Muscle of leg (tissue), 11 donors: ENCODE measurements around the gene MKLN1. TPM values are rescaled to one million over a fixed set of nuclear protein-coding genes. Genes with fewer than 3 reads are reported as not detected.
"Not testable (repeated sequence)": the region's sequence is repeated elsewhere in the genome, so short reads cannot be mapped to it uniquely, and the experiment has no call there.

Source experiments
- DNase-seq: peaks from one replicate; pipeline ENCODE4 v3.0.0; 2013
- H3K27ac ChIP-seq: one replicate; pipeline ENCODE4 v1.5.1; 2013; ENCODE audit warnings: mild to moderate bottlenecking, low read length, control low read depth
- H3K27me3 ChIP-seq: one replicate; pipeline ENCODE4 v1.6.1; 2013; ENCODE audit warnings: low read length; ENCODE audit not compliant: control insufficient read depth, insufficient read depth
- H3K36me3 ChIP-seq: one replicate; pipeline ENCODE4 v1.6.1; 2013; ENCODE audit warnings: low read length; ENCODE audit not compliant: control insufficient read depth, insufficient read depth
- H3K4me1 ChIP-seq: one replicate; pipeline ENCODE4 v1.6.1; 2013; ENCODE audit warnings: low read length; ENCODE audit not compliant: control insufficient read depth, insufficient read depth
- H3K4me3 ChIP-seq: one replicate; pipeline ENCODE4 v1.5.1; 2013; ENCODE audit warnings: low read length, control low read depth
- H3K9me3 ChIP-seq: replicated peaks from 2 replicates; pipeline ENCODE4 v1.6.1; 2013; ENCODE audit warnings: low read depth, low read length; ENCODE audit not compliant: control insufficient read depth
- WGBS: methylation state at CpG from one replicate; pipeline ENCODE4 v1.1.5; 2013; ENCODE audit warnings: missing lambda C conversion rate; ENCODE audit not compliant: insufficient coverage; 5-methylcytosine and 5-hydroxymethylcytosine counted together
- polyA plus RNA-seq, 8 donors: library from polyadenylated mRNA; unstranded; fragments of 120-200 nt; gene quantifications; one replicate each; pipeline versions ENCODE4 v1.2.1 to v1.2.3, GENCODE V29; 2013; ENCODE audit warnings: inconsistent platforms in 1 of 8, low replicate concordance in 1 of 8; ENCODE audit not compliant: insufficient read length in 8 of 8, insufficient read depth in 1 of 8
- total RNA-seq: library from RNA; stranded (reverse); fragments of 120-200 nt; gene quantifications from one replicate; pipeline ENCODE4 v1.2.4, GENCODE V29; 2013

Gene MKLN1
- total and polyA plus RNA-seq, 9 donors, result 11.7 to 36.5 (median 19.8) TPM

DNA sequence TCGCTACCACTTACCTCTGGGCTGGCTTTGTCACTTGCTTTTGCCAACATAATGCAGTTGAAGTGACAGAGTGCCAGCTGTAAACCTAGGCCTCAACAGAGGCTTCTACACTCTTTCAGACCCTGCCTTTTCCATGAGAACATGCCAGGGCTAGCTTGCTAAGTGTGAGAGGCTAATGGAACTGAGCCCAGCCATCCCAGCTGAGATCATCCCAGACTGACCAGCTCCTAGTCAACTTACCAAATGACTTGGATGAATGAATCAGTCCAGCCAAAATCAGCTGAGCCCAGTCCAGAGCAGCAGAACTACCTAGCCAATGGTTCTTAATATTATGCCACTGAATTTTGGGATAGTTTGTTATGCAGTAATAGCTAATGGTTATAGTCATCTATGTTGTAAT lies 34.7 kb upstream of the MKLN1 start:
- no peaks in the 10 kb centered on the region for H3K27me3 ChIP-seq
- no peak overlapping the region for H3K27ac ChIP-seq
- WGBS, result no CpG with 5 or more reads among the region's 1 CpG
- H3K4me3 ChIP-seq, result no peak overlapping the region
- no peaks in the 10 kb centered on the region for H3K36me3 ChIP-seq
- H3K4me1 ChIP-seq, result no peaks in the 10 kb centered on the region
- DNase-seq, result no peak
- no peaks in the 10 kb centered on the region for H3K9me3 ChIP-seq

DNA sequence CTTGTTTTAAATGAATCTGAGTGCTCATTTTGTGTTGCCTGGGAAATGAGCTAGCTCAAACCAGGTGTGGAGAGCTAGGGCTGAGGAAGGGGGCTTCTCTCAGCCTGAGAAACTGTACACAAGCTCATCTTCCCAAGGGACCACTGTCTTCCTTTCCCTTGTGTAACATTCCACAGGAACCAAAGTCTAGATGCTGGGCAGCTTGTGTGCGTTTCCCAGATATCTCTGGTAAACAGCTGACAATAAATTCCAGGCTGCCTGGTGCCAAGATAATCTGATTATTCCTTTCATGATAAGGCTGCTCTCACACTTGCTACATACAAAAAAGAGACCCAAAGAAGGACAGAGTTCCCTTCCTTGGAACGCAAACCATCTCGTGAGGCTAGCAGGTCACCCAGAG lies 33.1 kb upstream of the MKLN1 start:
- Histone ChIP-seq H3K36me3 (no peaks in the 10 kb centered on the region), H3K4me1 (no peaks in the 10 kb centered on the region), H3K27me3 (no peaks in the 10 kb centered on the region), H3K4me3 (no peak overlapping the region), H3K27ac (no peak overlapping the region), H3K9me3 (no peaks in the 10 kb centered on the region)
- WGBS, result 50% methylated on average over 1 of the region's 3 CpGs
- no peak for DNase-seq

DNA sequence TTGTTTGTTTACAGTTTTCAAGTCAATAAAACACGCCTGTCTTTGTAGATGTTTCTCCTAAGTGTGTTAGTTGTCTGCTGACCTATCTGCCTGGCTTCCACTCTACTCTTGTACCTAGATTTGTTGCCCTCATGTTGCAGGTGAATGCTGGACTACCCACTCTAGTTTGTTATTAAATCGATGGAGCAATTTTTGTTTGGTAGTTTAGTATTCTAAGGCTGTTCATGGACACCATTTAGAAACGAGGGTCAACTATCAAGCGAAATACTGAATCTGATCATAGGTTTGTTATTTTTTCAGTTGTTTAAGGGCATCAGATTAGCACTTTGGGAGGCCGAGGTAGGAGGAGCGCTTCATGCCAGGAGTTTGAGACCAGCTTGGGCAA lies 29.1 kb upstream of the MKLN1 start:
- H3K9me3 ChIP-seq, result no peaks in the 10 kb centered on the region
- DNase-seq, result no peak
- H3K27ac ChIP-seq, result no peak overlapping the region
- H3K4me1 ChIP-seq, result peaks cover 5% of the 10 kb centered on the region
- no peak overlapping the region for H3K4me3 ChIP-seq
- no peaks in the 10 kb centered on the region for H3K36me3 ChIP-seq
- WGBS, result 89% methylated on average over 2 of the region's 6 CpGs
- H3K27me3 ChIP-seq, result no peaks in the 10 kb centered on the region

DNA sequence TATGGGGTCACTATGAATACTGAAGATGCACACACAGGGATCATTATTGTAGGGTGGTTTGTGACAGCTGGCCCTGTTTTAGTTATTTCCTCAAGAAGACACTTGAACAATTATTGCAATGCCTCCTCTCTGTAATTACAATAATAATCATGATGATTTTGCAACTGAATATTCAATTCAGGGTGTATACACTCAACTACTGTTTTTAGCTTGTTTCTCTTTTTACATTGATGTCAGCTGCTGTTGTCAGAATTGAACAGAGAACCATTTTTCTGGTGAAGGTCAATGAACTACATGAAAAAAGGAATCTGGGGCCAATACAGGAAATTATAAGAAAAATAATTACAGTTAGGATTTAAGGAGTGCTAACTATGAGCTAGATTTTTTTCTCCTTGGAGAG lies 28.6 kb upstream of the MKLN1 start:
- Histone ChIP-seq H3K9me3 (no peaks in the 10 kb centered on the region), H3K36me3 (no peaks in the 10 kb centered on the region), H3K27ac (no peak overlapping the region), H3K27me3 (no peaks in the 10 kb centered on the region), H3K4me1 (peaks cover 5% of the 10 kb centered on the region), H3K4me3 (no peak overlapping the region)
- no peak for DNase-seq

DNA sequence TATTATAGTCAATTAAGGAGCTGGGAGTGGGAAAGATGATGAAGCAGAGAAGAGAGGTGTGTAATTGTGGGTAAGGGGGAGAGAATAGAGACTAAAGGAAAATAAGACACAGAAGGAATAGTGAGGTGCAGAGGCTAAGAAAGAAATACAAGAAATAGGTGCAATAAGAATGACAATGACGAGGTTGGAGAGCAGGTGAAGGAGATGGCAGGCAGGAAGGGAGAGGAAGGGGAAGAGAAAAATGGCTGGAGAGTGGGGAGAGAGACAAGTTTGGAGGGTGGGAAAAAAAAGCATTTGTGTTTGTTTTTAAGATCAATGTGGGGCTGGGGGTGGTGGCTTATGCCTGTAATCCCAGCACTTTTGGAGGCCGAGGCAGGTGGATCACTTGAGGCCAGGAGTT lies 27.6 kb upstream of the MKLN1 start:
- no peak for DNase-seq
- Histone ChIP-seq H3K9me3 (no peaks in the 10 kb centered on the region), H3K4me3 (no peak overlapping the region), H3K27me3 (no peaks in the 10 kb centered on the region), H3K27ac (no peak overlapping the region), H3K36me3 (no peaks in the 10 kb centered on the region), H3K4me1 (peaks cover 5% of the 10 kb centered on the region)
- 69% methylated on average over 2 of the region's 2 CpGs for WGBS

DNA sequence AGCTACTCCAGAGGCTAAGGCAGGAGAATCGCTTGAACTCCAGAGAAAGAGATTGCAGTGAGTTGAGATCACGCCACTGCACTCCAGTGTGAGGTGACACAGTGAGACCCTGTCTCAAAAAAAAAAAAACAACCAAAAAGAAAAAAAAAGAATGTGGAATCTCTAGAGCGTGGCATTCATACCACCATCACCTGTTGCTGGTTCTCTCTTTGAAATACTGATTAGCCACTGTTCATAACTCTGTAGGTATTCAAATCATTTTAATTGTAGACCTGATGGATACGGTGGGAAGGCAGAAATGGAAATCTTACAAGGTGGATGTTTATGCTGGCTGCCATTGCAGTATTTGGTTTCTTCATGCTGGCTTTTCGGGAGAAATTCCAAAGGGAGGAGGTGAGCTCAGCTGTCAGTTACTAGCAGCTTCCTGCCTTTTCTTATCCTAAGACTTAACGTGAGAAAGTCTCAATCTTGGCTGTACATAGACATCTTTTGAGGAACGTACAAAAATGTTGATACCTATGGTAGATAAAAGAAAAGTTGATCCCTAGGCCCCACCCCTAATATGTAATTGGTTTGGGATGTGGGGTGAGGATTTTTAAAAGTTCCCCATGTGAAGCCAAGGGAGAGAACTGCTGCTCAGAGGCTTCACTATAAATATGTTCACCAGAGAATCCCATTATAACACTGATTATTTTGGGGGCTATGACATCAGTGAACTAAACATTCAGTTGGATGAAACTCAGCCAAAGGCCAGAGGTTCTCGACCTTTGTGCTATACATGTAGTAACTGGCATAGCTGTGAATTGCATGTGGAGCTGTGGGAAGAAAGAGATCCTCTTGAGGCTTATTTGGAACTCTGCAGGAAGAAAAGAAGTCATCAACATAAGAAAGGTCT lies 26.9 kb upstream of the MKLN1 start:
- peaks cover 5% of the 10 kb centered on the region for H3K4me1 ChIP-seq
- H3K27me3 ChIP-seq, result no peaks in the 10 kb centered on the region
- no peak overlapping the region for H3K27ac ChIP-seq
- no peaks in the 10 kb centered on the region for H3K9me3 ChIP-seq
- H3K4me3 ChIP-seq, result no peak overlapping the region
- DNase-seq, result peak; percentile 51
- WGBS, result 57% methylated on average over 2 of the region's 8 CpGs
- H3K36me3 ChIP-seq, result no peaks in the 10 kb centered on the region

DNA sequence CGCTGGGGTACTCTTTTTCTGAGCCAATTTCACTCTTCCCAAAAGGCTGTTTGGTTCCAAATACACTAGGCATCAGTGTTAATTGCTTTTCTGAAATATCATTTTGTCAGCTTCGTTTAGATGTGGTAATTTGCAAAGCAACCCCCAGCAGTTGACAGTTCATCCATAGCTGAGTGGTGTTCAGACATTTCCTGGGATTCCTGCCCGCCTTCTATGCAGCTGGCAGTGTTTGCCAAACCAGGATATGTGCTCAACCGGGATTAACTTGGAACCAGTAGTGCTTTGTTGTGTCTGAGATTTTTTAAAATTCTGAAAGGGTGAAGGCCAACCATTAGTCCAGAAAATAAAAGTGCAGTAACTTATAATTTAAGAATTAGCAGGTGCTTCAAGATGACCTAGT lies 25.2 kb upstream of the MKLN1 start:
- H3K4me3 ChIP-seq, result no peak overlapping the region
- DNase-seq, result no peak
- no peaks in the 10 kb centered on the region for H3K36me3 ChIP-seq
- H3K27ac ChIP-seq, result no peak overlapping the region
- 20% methylated on average over 1 of the region's 4 CpGs for WGBS
- no peaks in the 10 kb centered on the region for H3K27me3 ChIP-seq
- H3K4me1 ChIP-seq, result peaks cover 5% of the 10 kb centered on the region
- H3K9me3 ChIP-seq, result peaks cover 10% of the 10 kb centered on the region

DNA sequence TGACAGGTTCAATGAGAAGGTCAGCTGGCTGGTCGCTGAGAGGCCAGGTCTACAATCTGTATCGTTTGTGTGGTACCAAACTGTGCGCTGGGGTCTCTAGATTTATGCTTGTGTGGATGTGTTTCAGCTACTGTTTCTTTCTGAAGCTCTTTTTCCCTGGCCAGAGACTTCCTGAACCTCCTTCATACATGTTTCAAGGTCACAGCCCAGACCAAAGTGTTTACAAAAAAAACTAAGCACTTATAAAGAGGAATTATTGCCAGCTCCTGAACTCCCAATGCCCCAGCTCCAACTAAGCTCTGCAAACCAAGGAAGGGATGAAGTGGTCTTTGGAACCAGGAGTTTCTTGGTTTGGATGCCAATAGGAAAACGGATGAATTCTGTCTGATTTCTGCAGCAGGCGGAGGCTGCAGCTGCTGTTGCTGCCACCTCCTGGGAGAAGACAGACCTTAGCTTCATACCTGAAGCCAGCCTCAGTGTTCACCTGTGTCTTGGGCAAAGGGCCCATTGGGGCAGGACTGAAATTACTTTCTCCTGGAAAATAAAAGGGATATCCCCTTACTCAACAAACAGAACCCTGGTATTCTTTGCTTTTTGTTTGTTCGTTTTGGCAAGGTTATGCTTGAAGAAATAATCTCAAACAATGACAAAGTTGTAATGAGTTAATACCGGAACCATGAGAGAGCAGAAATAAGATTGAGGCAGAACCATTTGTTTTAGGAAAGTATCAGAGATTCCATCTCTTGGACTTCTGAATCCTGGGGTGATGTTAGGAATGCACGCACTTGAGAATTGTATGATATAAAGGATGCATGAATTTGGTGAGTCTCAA lies 24.6 kb upstream of the MKLN1 start:
- Histone ChIP-seq H3K4me1 (peaks cover 5% of the 10 kb centered on the region), H3K27me3 (no peaks in the 10 kb centered on the region), H3K9me3 (peaks cover 11% of the 10 kb centered on the region), H3K36me3 (no peaks in the 10 kb centered on the region), H3K27ac (no peak overlapping the region), H3K4me3 (no peak overlapping the region)
- DNase-seq, result no peak
- 86% methylated on average over 1 of the region's 8 CpGs for whole genome bisulfite sequencing

DNA sequence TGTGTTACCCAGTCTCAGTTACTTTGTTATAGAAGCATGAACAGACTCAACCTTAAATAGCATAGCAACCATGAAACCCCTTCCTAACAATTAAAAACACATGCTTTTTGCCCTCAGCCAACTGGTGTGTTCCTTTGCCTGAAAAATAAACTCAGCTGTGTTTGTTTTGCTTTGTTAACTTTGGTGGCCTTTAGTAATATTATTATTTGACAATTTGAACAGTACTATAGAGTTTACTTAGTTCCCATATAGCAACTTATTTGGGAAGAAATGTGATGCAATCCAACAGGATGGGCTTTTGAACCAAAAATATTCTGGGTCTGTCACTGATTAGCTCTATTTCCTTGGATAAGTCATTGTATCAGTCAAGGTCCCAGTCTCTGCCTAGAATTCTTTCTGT lies 22.5 kb upstream of the MKLN1 start:
- no peak overlapping the region for H3K4me3 ChIP-seq
- no peak overlapping the region for H3K27ac ChIP-seq
- H3K27me3 ChIP-seq, result no peaks in the 10 kb centered on the region
- peaks cover 11% of the 10 kb centered on the region for H3K9me3 ChIP-seq
- no peak for DNase-seq
- H3K4me1 ChIP-seq, result peaks cover 5% of the 10 kb centered on the region
- H3K36me3 ChIP-seq, result no peaks in the 10 kb centered on the region

DNA sequence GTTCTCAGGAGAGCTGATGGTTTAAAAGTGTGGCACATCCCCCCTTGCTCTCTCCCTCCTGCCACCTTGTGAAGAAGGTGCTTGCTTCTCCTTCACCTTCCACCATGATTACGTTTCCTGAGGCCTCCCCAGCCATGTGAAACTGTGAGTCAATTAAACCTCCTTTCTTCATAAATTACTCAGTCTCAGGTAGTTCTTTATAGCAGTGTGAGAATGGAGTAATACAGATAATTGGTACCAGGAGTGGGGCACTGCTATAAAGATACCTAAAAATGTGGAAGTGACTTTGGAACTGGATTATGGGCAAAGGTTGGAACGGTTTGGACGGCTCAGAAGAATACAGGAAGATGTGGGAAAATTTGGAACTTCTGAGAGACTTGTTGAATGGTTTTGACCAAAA lies 21.6 kb upstream of the MKLN1 start:
- H3K36me3 ChIP-seq, DNase-seq, H3K4me3 ChIP-seq, H3K27me3 ChIP-seq, H3K27ac ChIP-seq, H3K4me1 ChIP-seq: not testable (repeated sequence)
- H3K9me3 ChIP-seq, result peaks cover 11% of the 10 kb centered on the region
- WGBS, result 100% methylated on average over 2 of the region's 3 CpGs
